Lower leg skin (tissue), 3 donors: Measurements from ENCODE around the gene PKN2.

Experiments used
- POLR2A ChIP-seq, 2 donors: fragments of 450-650 bp; IDR thresholded peaks; one replicate each; pipeline ENCODE4 v1.6.1; 2016 to 2017; ENCODE audit warnings: antibody characterized with exemption in 2 of 2, mild to moderate bottlenecking in 1 of 2, moderate library complexity in 1 of 2
- TF ChIP-seq, protein P1 (sequence below), 3 donors: fragments of 450-650 bp; IDR thresholded peaks; one replicate each; pipeline ENCODE4 v1.5.1; 2016; ENCODE audit warnings: antibody characterized with exemption in 3 of 3, mild to moderate bottlenecking in 3 of 3, moderate library complexity in 2 of 3

- TF ChIP-seq, protein P1, sequence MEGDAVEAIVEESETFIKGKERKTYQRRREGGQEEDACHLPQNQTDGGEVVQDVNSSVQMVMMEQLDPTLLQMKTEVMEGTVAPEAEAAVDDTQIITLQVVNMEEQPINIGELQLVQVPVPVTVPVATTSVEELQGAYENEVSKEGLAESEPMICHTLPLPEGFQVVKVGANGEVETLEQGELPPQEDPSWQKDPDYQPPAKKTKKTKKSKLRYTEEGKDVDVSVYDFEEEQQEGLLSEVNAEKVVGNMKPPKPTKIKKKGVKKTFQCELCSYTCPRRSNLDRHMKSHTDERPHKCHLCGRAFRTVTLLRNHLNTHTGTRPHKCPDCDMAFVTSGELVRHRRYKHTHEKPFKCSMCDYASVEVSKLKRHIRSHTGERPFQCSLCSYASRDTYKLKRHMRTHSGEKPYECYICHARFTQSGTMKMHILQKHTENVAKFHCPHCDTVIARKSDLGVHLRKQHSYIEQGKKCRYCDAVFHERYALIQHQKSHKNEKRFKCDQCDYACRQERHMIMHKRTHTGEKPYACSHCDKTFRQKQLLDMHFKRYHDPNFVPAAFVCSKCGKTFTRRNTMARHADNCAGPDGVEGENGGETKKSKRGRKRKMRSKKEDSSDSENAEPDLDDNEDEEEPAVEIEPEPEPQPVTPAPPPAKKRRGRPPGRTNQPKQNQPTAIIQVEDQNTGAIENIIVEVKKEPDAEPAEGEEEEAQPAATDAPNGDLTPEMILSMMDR (IDR thresholded peaks at IDR 0.05): no peak
- no peak for TF ChIP-seq POLR2A (IDR thresholded peaks at IDR 0.05)
Measured at GRCh38 chr1:88698140-88698539, 14.1 kb downstream of the PKN2 start.
